Caco-2 (cell line): ENCODE measurements around the gene MED13L. TPM values are rescaled to one million over a fixed set of nuclear protein-coding genes. Genes with fewer than 3 reads are reported as not detected.
A peak's percentile ranks its signal among the peaks of the same experiment; 100 is the strongest.

ENCODE experiments used
- Bru-seq: library from RNA; stranded (reverse); fragments of 400-500 nt; gene quantifications from one replicate; lab custom pipeline; 2021; lab: Mats Ljungman, UMichigan
- BruChase-seq, 2 experiments: library from RNA; stranded (reverse); fragments of 400-500 nt; gene quantifications; one replicate each; lab custom pipeline; 2021; lab: Mats Ljungman, UMichigan
- BruUV-seq: library from RNA; stranded (reverse); fragments of 400-500 nt; replicated peaks from 2 replicates; lab custom pipeline; 2021; lab: Mats Ljungman, UMichigan
- CTCF ChIA-PET: fragments of 300-600 bp; sonication (Branson Sonifier 250); formaldehyde crosslinking; loops from one replicate; lab custom pipeline; 2022; ENCODE audit warnings: antibody characterized with exemption; lab: Charles Lee
- POLR2A ChIA-PET: fragments of 300-600 bp; sonication (Branson Sonifier 250); formaldehyde crosslinking; loops from one replicate; lab custom pipeline; 2022; ENCODE audit warnings: antibody characterized with exemption; lab: Charles Lee
- DNase-seq, 2 experiments: peaks; one replicate each; pipeline versions ENCODE4 v3.0.0 to v3.0.0-alpha.2; 2020 to 2022
- H3K27me3 ChIP-seq: replicated peaks from 2 replicates; pipeline ENCODE4 v1.6.0; 2011; ENCODE audit warnings: low read length; ENCODE audit not compliant: control insufficient read depth, insufficient read depth
- H3K36me3 ChIP-seq: 2 replicates; pipeline ENCODE4 v1.5.1; 2011; ENCODE audit warnings: low read length; ENCODE audit not compliant: control insufficient read depth, insufficient read depth
- H3K4me1 ChIP-seq: fragments of 250-450 bp; sonication (Bioruptor Pico); 2 replicates; pipeline ENCODE4 v1.5.1; 2020; ENCODE audit warnings: mild to moderate bottlenecking
- H3K4me3 ChIP-seq: 2 replicates; pipeline ENCODE4 v1.5.1; 2011; ENCODE audit warnings: low read depth, mild to moderate bottlenecking, control low read depth, low read length
- H3K9me3 ChIP-seq: fragments of 250-450 bp; sonication (Bioruptor Pico); 2 replicates; pipeline ENCODE4 v1.5.1; 2020; ENCODE audit warnings: mild to moderate bottlenecking, moderate library complexity
- H3K27ac Mint-ChIP-seq: one replicate; pipeline ENCODE4 v1.8.0; 2022; ENCODE audit warnings: mixed read lengths; ENCODE audit not compliant: unreplicated experiment
- H3K27me3 Mint-ChIP-seq: one replicate; pipeline ENCODE4 v1.8.0; 2022; ENCODE audit warnings: mixed read lengths; ENCODE audit not compliant: insufficient read depth, unreplicated experiment
- H3K36me3 Mint-ChIP-seq: one replicate; pipeline ENCODE4 v1.8.0; 2022; ENCODE audit warnings: mild to moderate bottlenecking, mixed read lengths; ENCODE audit not compliant: insufficient read depth, unreplicated experiment
- H3K4me1 Mint-ChIP-seq: one replicate; pipeline ENCODE4 v1.8.0; 2022; ENCODE audit warnings: low read depth, mixed read lengths; ENCODE audit not compliant: unreplicated experiment
- H3K4me3 Mint-ChIP-seq: one replicate; pipeline ENCODE4 v1.8.0; 2022; ENCODE audit warnings: mild to moderate bottlenecking, moderate library complexity, mixed read lengths; ENCODE audit not compliant: unreplicated experiment
- H3K9me3 Mint-ChIP-seq: one replicate; pipeline ENCODE4 v1.8.0; 2022; ENCODE audit warnings: mixed read lengths; ENCODE audit not compliant: unreplicated experiment
- intact Hi-C: fragments of 100-400 bp; cut with micrococcal nuclease; formaldehyde crosslinking; loops from one replicate; pipeline ENCODE4 v1.10.0; 2022; ENCODE audit not compliant: unreplicated experiment
- long read RNA-seq: library from polyadenylated mRNA; stranded (forward); transcript quantifications from one replicate; pipeline ENCODE4 v2.0.0, GENCODE V29; 2022
- total RNA-seq: library from RNA; stranded (reverse); gene quantifications from 2 replicates; pipeline ENCODE4 v1.2.3, GENCODE V29; 2022
- TF ChIP-seq, protein P1 (sequence below), 2 experiments: fragments of 200-600 bp in 1 of 2; IDR thresholded peaks; 1 replicate in 1 of 2; 2 replicates in 1 of 2; pipeline versions ENCODE4 v1.5.1 to v1.8.0; 2011 to 2022; ENCODE audit warnings: antibody characterized with exemption in 1 of 2, control low read depth in 1 of 2, inconsistent platforms in 1 of 2, low read depth in 1 of 2, low read length in 1 of 2, mild to moderate bottlenecking in 1 of 2, moderate library complexity in 1 of 2; ENCODE audit not compliant: insufficient read depth in 1 of 2, severe bottlenecking in 1 of 2, unreplicated experiment in 1 of 2

The MED13L gene
- total RNA-seq (160 and 168 TPM in 2 replicates), Bru-seq, nascent RNA (percentile 96 among the genes with signal in this experiment), BruChase-seq, experiment 1, labeled RNA remaining after a 2-hour chase (percentile 91 among the genes with signal in this experiment), BruChase-seq, experiment 2, labeled RNA remaining after a 6-hour chase (percentile 89 among the genes with signal in this experiment)
- long read RNA-seq, partial matches to known transcripts, result 12 of 20 reads
- long read RNA-seq, other reads (novel, unspliced or antisense), result 8 of 20 reads

DNA sequence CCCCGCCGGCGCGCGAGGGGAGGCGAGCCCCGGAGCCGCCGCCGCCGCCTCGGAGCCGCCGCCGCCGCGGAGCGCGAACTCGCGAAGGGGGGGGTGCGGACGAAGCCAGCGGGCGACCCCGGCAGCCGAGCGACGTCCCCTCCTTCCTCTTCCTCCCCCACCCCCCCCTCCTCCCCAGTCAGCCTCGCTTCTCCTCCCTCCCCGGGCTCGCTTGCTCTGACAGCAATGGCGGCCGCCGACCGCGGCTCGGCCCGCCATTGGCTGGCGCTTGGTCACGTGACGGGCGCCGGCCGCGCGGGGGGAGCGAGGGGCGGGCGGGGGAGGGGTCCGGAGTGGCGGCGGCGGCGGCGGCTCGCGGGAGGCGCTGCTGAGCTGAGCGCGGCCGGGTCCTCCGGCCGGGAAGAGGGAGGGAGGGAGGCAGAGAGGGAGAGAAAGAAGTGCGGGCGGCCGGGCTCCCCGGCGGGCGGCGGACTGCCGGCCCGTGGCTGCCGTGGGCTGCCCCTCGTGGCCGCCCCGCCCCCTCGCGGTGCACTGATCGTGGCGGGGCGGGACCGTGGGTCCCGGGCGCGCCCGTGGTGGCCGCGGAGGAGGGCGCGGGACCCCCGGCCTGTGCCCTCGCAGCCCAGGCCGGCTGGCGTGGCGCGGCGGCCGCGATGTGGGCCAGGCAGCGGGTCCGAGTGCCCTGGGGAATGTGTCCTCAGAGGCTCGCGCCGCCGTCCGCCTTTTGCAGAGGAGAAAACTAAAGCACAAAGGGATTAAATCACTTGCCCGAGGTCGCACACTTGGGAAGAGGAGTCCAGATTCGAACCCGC, at the start of gene MED13L:
TSS of gene MED13L (minus strand) at position 227 of the 812 bp plus-strand sequence. CDS start 562 bp downstream, outside the sequence.
- Histone ChIP-seq H3K4me1 (peaks cover 20% of the 10 kb centered on the region), H3K9me3 (no peaks in the 10 kb centered on the region), H3K27me3 (no peaks in the 10 kb centered on the region), H3K36me3 (no peaks in the 10 kb centered on the region), H3K4me3 (peak within 1 kb of the TSS; percentile 81)
- intact Hi-C loops, result loop anchor here (2.0 to 10.0 kb wide), 5 partner anchors 105 to 420 kb away; no protein-coding TSS in a partner anchor
- TF ChIP-seq, protein P1, sequence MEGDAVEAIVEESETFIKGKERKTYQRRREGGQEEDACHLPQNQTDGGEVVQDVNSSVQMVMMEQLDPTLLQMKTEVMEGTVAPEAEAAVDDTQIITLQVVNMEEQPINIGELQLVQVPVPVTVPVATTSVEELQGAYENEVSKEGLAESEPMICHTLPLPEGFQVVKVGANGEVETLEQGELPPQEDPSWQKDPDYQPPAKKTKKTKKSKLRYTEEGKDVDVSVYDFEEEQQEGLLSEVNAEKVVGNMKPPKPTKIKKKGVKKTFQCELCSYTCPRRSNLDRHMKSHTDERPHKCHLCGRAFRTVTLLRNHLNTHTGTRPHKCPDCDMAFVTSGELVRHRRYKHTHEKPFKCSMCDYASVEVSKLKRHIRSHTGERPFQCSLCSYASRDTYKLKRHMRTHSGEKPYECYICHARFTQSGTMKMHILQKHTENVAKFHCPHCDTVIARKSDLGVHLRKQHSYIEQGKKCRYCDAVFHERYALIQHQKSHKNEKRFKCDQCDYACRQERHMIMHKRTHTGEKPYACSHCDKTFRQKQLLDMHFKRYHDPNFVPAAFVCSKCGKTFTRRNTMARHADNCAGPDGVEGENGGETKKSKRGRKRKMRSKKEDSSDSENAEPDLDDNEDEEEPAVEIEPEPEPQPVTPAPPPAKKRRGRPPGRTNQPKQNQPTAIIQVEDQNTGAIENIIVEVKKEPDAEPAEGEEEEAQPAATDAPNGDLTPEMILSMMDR (IDR thresholded peaks at IDR 0.05; ENCODE audit: insufficient read depth in 1 of 2, low read depth in 1 of 2, low read length in 1 of 2, severe bottlenecking in 1 of 2, unreplicated experiment in 1 of 2), result peak in 1 of 2 experiments; percentile 18
- peaks cover 8% of the 10 kb centered on the region for H3K36me3 Mint-ChIP-seq
- ChIA-PET CTCF (interaction anchor here (0.5 to 1.0 kb wide), 5 partner anchors 11 to 168 kb away, joined by 3 to 7 read pairs (median 4); no protein-coding TSS in a partner anchor), POLR2A (interaction anchor here (0.6 kb wide), 1 partner anchor 28 kb away, joined by 7 read pairs; no protein-coding TSS in a partner anchor)
- no peaks in the 10 kb centered on the region for H3K9me3 Mint-ChIP-seq
- H3K27me3 Mint-ChIP-seq, result no peaks in the 10 kb centered on the region
- peaks cover 31% of the 10 kb centered on the region for H3K4me1 Mint-ChIP-seq
- H3K4me3 Mint-ChIP-seq, result peak within 1 kb of the TSS; percentile 83
- H3K27ac Mint-ChIP-seq, result peak within 1 kb of the TSS; percentile 92
- DNase-seq, result peak; percentile 86 to 92
- BruUV-seq, result no TSS peak

DNA sequence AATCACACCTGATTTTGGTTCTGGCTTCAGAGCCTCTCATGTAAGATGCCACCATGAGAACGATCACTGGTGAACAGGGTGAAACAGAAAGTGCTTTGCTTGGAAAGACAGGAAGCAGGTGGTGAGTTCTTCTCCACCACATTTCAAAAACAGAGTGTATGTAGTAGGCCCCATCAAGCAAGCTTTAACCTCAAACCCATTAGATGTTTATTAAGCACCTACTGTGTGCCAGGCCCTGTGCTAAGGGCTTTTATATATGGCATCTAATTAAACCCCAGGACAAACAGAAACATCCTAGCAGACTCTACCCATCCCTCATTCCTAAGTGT, 47.8 kb upstream of the MED13L start:
- Mint-ChIP-seq H3K36me3 (peaks cover 2% of the 10 kb centered on the region), H3K4me3 (no peak overlapping the region), H3K27ac (no peak overlapping the region), H3K27me3 (no peaks in the 10 kb centered on the region), H3K9me3 (no peaks in the 10 kb centered on the region), H3K4me1 (peaks cover 3% of the 10 kb centered on the region)
- ChIA-PET CTCF (no interaction called here), POLR2A (no interaction called here)
- Histone ChIP-seq H3K4me1 (peaks cover 12% of the 10 kb centered on the region), H3K4me3 (no peak overlapping the region), H3K27me3 (no peaks in the 10 kb centered on the region), H3K9me3 (no peaks in the 10 kb centered on the region), H3K36me3 (no peaks in the 10 kb centered on the region; the same call in 1 of the 2 replicates)
- no TSS peak for BruUV-seq
- TF ChIP-seq, protein P1 (IDR thresholded peaks at IDR 0.05; ENCODE audit: insufficient read depth in 1 of 2, low read depth in 1 of 2, low read length in 1 of 2, severe bottlenecking in 1 of 2, unreplicated experiment in 1 of 2), result no peak
- intact Hi-C loops, result no loop called here
- DNase-seq, result no peak

DNA sequence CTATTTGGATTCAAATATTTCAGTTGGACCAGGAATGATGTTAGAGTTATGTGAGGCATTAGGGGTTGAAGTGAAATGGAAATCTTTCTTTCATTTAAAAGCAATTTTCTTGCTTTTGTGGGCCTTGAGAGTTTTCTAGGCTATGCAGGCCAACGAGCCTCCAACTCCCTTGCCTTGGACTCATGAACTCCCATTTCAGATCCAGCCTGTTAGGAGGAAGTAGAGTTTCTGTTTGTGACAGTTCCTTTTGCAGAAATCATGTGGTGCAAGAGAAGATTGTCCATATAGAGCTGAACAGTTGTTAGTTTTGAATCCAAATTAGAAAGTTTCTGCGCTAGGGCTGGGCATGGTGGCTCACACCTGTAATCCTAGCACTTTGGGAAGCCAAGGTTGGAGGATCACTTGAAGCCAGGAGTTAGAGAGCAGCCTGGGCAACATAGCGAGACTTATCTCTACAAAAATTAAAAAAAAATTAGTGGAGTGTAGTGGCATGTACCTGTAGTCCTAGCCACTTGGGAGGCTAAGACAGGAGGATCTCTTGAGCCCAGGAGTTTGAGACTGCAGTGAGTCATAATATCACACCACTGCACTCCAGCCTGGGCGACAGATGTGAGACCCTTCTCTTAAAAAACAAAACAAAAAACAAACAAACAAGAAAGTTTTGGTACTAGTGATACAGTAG, 47.3 kb upstream of the MED13L start:
- ChIA-PET CTCF (no interaction called here), POLR2A (no interaction called here)
- Histone ChIP-seq H3K4me3 (no peak overlapping the region), H3K4me1 (peaks cover 14% of the 10 kb centered on the region), H3K9me3 (no peaks in the 10 kb centered on the region), H3K27me3 (no peaks in the 10 kb centered on the region), H3K36me3 (no peaks in the 10 kb centered on the region; the same call in 1 of the 2 replicates)
- intact Hi-C loops, result no loop called here
- H3K4me3 Mint-ChIP-seq, result no peak overlapping the region
- peaks cover 8% of the 10 kb centered on the region for H3K4me1 Mint-ChIP-seq
- peaks cover 5% of the 10 kb centered on the region for H3K36me3 Mint-ChIP-seq
- no peaks in the 10 kb centered on the region for H3K9me3 Mint-ChIP-seq
- TF ChIP-seq, protein P1 (IDR thresholded peaks at IDR 0.05; ENCODE audit: insufficient read depth in 1 of 2, low read depth in 1 of 2, low read length in 1 of 2, severe bottlenecking in 1 of 2, unreplicated experiment in 1 of 2), result no peak
- BruUV-seq, result no TSS peak
- DNase-seq, result no peak
- no peaks in the 10 kb centered on the region for H3K27me3 Mint-ChIP-seq
- H3K27ac Mint-ChIP-seq, result no peak overlapping the region
